Measurements from ENCODE around the gene STK17A. TPM values are rescaled to one million over a fixed set of nuclear protein-coding genes. Genes with fewer than 3 reads are reported as not detected.

The STK17A gene
- total RNA-seq: 23.8 TPM
- long read RNA-seq, transcript STK17A-201 (7 exons, 3,368 nt): major isoform, 69 of 74 reads
- long read RNA-seq, partial matches to known transcripts: 2 of 74 reads
- long read RNA-seq, other reads (novel, unspliced or antisense): 3 of 74 reads

- peak; percentile 97 for ATAC-seq (ENCODE audit: poor library complexity)
- peak; percentile 94 for DNase-seq
- intact Hi-C loops (cut with DNase I): loop anchor here (1.0 to 10.0 kb wide), 3 partner anchors 118 to 252 kb away; no protein-coding TSS in a partner anchor
Measured at GRCh38 chr7:43582503-43583423, at the start of gene STK17A. Gene STK17A, plus strand, starts transcription at chr7:43583108. Its CDS starts 136 bp downstream, at chr7:43583244.

DNA sequence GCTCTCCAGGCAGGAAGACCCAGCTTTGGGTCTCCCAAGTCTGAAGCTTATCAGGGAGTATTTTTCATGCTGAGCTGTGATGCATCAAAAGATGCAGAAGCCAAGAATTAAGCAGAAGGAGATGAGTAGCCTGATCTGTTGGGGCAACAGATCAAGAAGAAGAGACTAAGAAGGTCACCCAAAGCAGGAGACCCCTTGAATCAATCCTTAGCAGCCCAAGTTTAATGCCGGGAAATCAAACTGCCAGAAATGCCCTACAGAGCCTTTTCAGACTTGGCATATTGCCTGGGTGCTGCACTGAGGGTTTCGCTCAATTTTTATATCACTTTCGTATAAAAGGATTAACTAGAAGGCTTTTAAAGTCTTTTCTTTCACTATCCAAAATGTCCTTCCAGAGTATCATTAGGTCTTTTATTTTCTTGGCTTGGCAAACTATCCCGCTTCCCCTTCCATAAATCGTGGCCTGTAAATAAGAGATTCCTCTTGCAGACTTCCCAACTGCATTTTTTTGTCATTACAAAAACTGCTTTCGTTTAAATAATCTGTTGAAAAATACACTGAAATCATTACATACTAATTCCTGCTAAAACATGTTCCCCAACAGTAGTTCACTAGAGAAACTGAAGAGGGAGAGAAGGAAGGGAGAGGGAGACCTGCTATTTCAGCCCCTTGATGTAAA lies 49.0 kb upstream of the STK17A start:
- intact Hi-C loops (cut with DNase I): no loop called here
- ATAC-seq (ENCODE audit: poor library complexity): no peak

GRCh38 chr7:43535031-43535451 lies 47.9 kb upstream of the STK17A start:
- ATAC-seq (ENCODE audit: poor library complexity): no peak
- intact Hi-C loops (cut with DNase I): no loop called here
- DNase-seq: no peak

More for the DNA sequence above, 49.0 kb upstream of the STK17A start:
- no peak for DNase-seq

DNA sequence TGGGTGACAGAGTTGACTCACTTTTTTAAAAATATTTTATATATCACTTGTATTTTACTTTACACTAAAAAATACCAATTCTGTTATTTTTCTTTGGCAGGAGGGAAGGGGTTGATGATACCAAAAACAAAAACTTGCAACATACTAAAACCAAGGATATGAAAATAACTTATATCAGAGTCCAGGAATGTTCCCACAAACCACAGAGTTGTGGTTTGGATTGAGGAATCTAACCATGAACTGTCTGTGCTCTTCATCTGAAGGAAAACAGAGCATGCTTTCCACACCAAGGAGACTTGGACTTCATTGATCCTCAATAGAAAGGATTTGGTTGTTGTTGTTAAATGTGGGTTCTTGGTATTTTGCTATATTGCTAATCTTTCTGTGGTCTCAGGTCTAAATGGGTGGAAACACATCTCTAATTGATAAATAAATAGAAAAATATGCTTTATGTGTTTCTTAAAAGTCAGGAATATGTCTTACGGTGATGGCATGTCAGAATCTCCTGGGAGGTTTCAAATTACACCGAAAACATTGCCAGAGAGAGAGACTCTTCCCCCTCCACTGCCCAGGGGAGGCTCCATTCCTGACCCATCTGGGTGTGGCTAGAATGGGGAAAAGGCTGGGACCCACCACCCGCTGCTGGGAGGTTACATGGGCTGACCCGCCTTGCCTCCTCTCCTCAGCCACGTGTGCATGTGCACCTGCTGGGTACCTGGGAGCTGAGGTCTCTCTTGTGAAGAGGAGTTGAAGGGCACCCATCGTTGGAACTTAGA lies 46.9 kb upstream of the STK17A start:
- ATAC-seq (ENCODE audit: poor library complexity): no peak
- intact Hi-C loops (cut with DNase I): no loop called here

DNA sequence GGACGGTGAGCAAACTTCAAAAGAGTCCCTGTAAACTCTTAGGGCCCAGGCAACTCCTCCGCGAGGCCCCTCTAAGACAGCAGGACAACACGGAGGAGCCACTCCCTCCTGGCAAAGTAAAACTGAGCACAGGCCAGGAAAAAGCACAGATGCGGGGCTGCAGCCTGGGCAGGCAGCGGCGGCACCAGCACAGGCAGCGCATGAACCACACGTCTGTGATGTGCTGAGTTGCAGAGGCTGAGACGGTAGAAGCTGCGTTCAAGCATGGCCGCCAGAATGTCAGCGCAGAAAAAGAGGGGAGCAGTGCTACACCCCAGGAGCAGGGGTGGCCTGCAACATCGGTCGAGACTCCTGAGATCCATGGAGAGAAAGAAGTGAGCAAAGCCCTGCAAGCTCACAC lies 46.1 kb upstream of the STK17A start:
- intact Hi-C loops (cut with DNase I): no loop called here
- ATAC-seq (ENCODE audit: poor library complexity): no peak
- DNase-seq: no peak

More for the DNA sequence above, 46.9 kb upstream of the STK17A start:
- DNase-seq: no peak

DNA sequence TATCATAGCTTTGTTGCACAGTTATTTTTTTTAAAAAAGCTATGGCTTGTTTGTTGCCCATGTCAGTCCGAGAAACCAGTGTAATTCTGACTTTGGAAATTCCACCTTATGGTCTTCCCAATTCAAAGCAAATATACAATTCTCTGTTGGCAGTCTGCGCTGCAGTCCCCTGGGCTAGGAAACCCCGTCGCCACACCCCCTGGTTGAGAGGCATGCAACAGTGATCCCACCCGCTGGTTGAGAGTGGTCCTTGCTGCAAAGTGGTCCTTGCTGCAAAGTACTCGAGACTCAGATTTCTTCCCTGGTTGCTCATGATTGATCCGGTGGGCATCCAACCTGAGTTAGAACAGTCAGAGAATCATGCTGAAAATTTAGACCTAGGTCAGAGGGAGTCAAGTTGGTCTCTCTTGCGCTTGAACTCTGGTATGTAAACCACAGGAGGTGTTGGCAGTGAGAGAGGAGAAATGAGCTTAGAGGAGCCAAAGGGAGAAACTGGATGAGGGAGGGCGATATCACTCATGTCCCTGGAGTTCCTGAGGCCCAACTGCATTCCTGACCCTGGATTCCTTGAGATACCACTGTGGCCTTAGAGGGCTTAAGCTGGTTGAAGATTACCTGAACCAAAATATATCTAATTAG lies 45.0 kb upstream of the STK17A start:
- intact Hi-C loops (cut with DNase I): no loop called here
- ATAC-seq (ENCODE audit: poor library complexity): peak; percentile 55
- no peak for DNase-seq

DNA sequence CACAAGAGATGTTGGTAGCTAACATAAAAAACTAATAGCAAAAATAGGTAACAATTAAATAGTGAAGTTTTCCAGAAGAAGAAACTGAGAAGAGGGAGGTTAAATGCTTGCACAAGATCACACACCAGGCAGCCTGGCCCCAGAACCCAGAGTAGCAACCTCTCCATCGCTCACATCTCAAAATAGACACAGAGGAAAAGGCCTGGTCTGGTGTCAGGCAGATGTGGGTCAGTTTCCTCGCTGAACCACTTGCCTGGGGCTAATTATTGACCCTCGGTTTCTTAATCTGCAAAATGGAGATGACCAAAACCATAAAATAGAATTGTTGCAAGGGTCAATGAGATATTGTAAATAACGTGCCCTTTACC lies 44.5 kb upstream of the STK17A start:
- ATAC-seq (ENCODE audit: poor library complexity) (peak; percentile 59), DNase-seq (no peak)
- intact Hi-C loops (cut with DNase I): no loop called here

DNA sequence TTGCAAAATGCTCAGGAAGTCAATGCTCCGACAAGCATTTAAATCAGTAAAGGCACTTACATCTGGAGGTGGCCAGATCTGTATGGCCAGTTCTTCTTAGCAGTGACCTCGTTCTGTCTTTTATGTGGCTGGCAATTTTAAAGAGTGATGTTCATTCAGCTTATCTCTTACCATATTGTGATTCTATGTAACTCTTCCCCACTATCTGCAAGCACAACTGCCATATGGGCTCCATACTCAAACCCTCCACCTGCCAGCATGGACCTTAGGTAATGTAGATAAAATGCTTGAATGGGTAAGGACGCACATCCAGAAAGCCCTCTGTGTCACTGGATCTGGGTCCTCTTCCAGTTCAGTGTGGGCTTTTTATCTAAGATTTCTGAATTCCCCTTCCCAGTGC lies 42.4 kb upstream of the STK17A start:
- DNase-seq (no peak), ATAC-seq (ENCODE audit: poor library complexity) (no peak)
- intact Hi-C loops (cut with DNase I): no loop called here

GRCh38 chr7:43542716-43543115 lies 40.2 kb upstream of the STK17A start:
- ATAC-seq (ENCODE audit: poor library complexity) (no peak), DNase-seq (no peak)
- intact Hi-C loops (cut with DNase I): no loop called here

- intact Hi-C loops (cut with DNase I): no loop called here
- ATAC-seq (ENCODE audit: poor library complexity): no peak
- no peak for DNase-seq
Measured at GRCh38 chr7:43546231-43546630, 36.7 kb upstream of the STK17A start.

- DNase-seq: no peak
- ATAC-seq (ENCODE audit: poor library complexity): no peak
- intact Hi-C loops (cut with DNase I): no loop called here
Measured at GRCh38 chr7:43550427-43550826, 32.5 kb upstream of the STK17A start.

DNA sequence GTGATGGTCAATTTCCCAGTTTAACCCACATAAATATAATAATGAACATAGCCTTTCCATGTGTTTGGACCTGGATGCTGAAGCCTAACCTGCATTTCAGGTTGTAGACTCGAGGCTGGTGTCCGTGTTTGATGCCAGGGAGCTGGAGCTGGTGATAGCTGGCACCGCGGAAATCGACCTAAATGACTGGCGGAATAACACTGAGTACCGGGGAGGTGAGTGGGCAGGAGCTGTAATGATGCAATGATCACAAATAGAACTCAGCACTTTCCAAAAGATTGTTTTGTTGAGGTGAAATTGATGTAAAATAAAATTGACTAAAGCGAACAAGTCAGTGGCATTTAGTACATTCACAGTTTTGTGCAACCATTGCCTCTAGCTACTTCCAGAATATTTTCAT lies 30.8 kb upstream of the STK17A start:
- DNase-seq (no peak), ATAC-seq (ENCODE audit: poor library complexity) (no peak)
- intact Hi-C loops (cut with DNase I): no loop called here

- ATAC-seq (ENCODE audit: poor library complexity) (peak; percentile 91), DNase-seq (no peak)
- intact Hi-C loops (cut with DNase I): no loop called here
Measured at GRCh38 chr7:43553999-43554398, 28.9 kb upstream of the STK17A start.

- intact Hi-C loops (cut with DNase I): no loop called here
- peak; percentile 24 for ATAC-seq (ENCODE audit: poor library complexity)
- DNase-seq: no peak
Measured at GRCh38 chr7:43554423-43554822, 28.5 kb upstream of the STK17A start.

DNA sequence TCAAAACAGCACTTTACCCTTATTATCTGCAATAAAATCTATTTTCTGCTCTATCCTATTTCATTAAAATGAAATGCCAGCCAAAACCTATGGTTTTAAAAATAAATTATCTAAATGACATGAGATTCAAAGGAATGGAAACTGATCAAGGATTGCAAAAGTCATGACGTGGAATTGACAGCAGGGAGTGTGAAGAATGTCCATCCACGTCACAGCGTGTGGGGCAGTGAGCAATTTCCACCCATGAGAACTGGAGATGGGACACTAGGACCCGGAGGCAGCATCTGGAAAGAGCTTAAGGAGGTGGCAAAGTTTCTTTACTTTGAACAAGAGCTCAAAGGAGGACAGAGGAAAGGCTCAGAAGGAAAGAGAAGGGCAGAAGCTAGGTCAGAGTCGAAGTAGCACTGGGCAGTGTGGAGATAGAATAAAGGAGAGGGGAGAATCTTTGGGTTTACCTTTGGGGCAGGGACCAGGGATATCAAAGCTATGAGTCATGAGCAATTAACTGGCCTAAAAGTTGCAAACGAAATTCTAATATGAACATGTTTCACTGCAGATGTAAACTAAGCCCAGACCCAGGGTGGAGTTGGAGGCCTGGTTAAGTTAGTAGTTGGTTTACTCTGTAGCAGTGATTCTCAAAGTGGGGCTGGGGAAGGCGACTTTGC lies 24.9 kb upstream of the STK17A start:
- intact Hi-C loops (cut with DNase I): no loop called here
- ATAC-seq (ENCODE audit: poor library complexity) (no peak), DNase-seq (no peak)

DNA sequence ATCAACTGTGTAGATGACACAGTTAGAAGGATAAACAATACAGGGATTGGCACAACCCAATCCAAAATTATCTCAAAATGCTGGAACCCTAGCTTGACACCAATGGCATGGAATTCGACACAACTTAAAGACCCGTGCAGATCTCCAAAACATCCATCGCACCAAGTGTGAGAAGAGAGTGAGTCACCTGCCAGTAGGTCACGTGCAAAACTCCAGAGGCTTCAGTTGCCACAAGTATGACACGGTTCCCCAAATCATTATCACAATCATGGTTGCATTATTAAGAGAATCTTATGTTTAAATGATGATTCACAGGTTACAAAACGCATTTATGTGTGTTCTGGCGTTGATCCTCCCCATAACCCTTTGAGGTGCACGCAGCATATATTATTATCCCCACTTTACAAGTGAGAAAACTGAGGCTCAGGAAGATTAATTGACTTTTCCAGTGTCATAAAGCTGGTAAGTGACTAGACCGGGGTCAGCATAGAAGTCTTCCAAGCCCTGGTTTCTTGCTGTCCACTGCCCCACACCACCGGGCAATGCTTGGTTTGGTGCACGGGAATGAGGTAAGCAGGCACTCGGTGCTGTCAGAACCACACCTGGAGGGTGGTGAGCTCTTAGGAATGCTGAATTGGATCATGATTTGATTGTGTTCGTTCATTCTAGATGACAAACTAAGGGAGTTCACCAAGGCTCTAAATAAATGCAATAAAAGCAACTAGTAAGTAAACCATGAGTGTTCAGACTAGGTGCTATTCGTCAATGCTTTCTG lies 23.6 kb upstream of the STK17A start:
- DNase-seq (no peak), ATAC-seq (ENCODE audit: poor library complexity) (no peak)
- intact Hi-C loops (cut with DNase I): no loop called here

DNA sequence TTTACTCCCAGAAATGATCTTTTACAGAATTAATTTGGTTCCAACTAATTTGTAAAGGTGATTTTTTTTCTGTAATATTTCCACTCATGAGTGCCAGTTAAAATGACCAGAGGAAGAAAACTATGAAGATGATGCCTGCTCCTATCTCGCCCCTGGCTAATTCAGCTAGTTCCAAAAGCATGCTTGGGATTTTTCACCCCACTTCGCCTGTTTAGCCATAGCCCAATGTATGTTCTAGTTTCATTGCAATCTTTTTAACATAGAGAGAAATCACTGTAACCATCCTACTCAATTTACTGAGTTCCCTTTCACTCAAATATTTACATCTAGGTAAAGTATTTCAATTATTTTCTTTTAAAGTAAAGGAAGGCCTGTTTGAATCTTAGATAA lies 23.0 kb upstream of the STK17A start:
- intact Hi-C loops (cut with DNase I): no loop called here
- DNase-seq (no peak), ATAC-seq (ENCODE audit: poor library complexity) (no peak)

All from Right ventricle myocardium superior (tissue), 1 donor.